GM12878 (cell line): Measurements from ENCODE around the gene KCNK4. TPM values are rescaled to one million over a fixed set of nuclear protein-coding genes. Genes with fewer than 3 reads are reported as not detected.
A peak's percentile ranks its signal among the peaks of the same experiment; 100 is the strongest.

Experiments
- BACH1 ChIP-seq: fragments of 450-650 bp; IDR thresholded peaks from 2 replicates; pipeline ENCODE4 v1.6.1; 2017; ENCODE audit warnings: mild to moderate bottlenecking, borderline replicate concordance
- CREB1 ChIP-seq: IDR thresholded peaks from 2 replicates; pipeline ENCODE4 v1.6.1; 2012; ENCODE audit warnings: low read depth, mild to moderate bottlenecking, inconsistent platforms
- E2F4 ChIP-seq: IDR thresholded peaks from 2 replicates; pipeline ENCODE4 v1.6.1; 2012; ENCODE audit warnings: low read depth, low read length, improper control_type of control experiment
- GABPA ChIP-seq: IDR thresholded peaks from 2 replicates; pipeline ENCODE4 v1.6.1; 2014; ENCODE audit warnings: antibody characterized with exemption, low read depth, mild to moderate bottlenecking, inconsistent platforms
- HDGF ChIP-seq: fragments of 450-650 bp; IDR thresholded peaks from 2 replicates; pipeline ENCODE4 v1.6.1; 2016; ENCODE audit warnings: antibody characterized with exemption
- KDM1A ChIP-seq: fragments of 200-600 bp; sonication (generic); IDR thresholded peaks from 2 replicates; pipeline ENCODE4 v1.6.1; 2016; ENCODE audit warnings: borderline replicate concordance
- MEF2A ChIP-seq: IDR thresholded peaks from 2 replicates; pipeline ENCODE4 v1.6.1; 2011; ENCODE audit warnings: low read depth, mild to moderate bottlenecking, low read length, moderate library complexity; ENCODE audit not compliant: insufficient read depth
- NKRF ChIP-seq: fragments of 450-650 bp; conservative IDR thresholded peaks from 2 replicates; pipeline ENCODE4 v1.6.1; 2017; ENCODE audit warnings: mild to moderate bottlenecking, moderate library complexity
- POLR2A ChIP-seq: IDR thresholded peaks from 2 replicates; pipeline ENCODE4 v1.6.1; 2011; ENCODE audit warnings: low read depth, mild to moderate bottlenecking, low read length
- POU2F2 ChIP-seq: IDR thresholded peaks from 3 replicates; pipeline ENCODE4 v1.6.1; 2011; ENCODE audit warnings: low read depth, mild to moderate bottlenecking, low read length, borderline replicate concordance
- RFX5 ChIP-seq: IDR thresholded peaks from 2 replicates; pipeline ENCODE4 v1.6.1; 2011; ENCODE audit warnings: low read depth, low read length, improper control_type of control experiment
- SIN3A ChIP-seq: IDR thresholded peaks from 2 replicates; pipeline ENCODE4 v1.6.1; 2012; ENCODE audit warnings: low read depth, low read length, improper control_type of control experiment
- SP1 ChIP-seq: IDR thresholded peaks from one replicate; pipeline ENCODE4 v1.6.1; 2011; ENCODE audit warnings: low read depth, low read length
- TCF12 ChIP-seq: IDR thresholded peaks from 2 replicates; pipeline ENCODE4 v1.6.1; 2011; ENCODE audit warnings: low read depth, mild to moderate bottlenecking, low read length
- WRNIP1 ChIP-seq: IDR thresholded peaks from 2 replicates; pipeline ENCODE4 v1.6.1; 2011; ENCODE audit warnings: low read depth, low read length, improper control_type of control experiment, borderline replicate concordance
- ZBTB11 ChIP-seq: fragments of 450-650 bp; formaldehyde crosslinking; IDR thresholded peaks from 2 replicates; pipeline ENCODE4 v1.5.0; 2022; ENCODE audit warnings: mild to moderate bottlenecking, missing genetic modification characterization
- polyA plus RNA-seq, 11 experiments: library from polyadenylated mRNA; depleted of rRNA in 4 of 11; unstranded in 6 of 11; stranded (reverse) in 5 of 11; fragments of >200 nt; fragmentation: Nextera tagmentation in 4 of 11; fragmentation: Illumina TruSeq in 1 of 11; extraction: Ambion mirVana in 4 of 11; extraction: Trizol in 1 of 11; gene quantifications; 1 replicate in 1 of 11; 2 replicates in 10 of 11; pipeline versions ENCODE4 v1.2.1 to v1.2.3, GENCODE V29; 2011 to 2016; ENCODE audit warnings: inconsistent platforms in 2 of 11, missing spikeins in 2 of 11, low read depth in 1 of 11
- total RNA-seq, 4 experiments: library from RNA; depleted of rRNA in 3 of 4; stranded (reverse); fragments of >200 nt in 3 of 4; fragmentation: Illumina TruSeq in 1 of 4; extraction: Trizol in 1 of 4; gene quantifications; 2 replicates each; pipeline versions ENCODE4 v1.2.1 to v1.2.3, GENCODE V29; 2013 to 2021

Gene KCNK4
- total and polyA plus RNA-seq, 10 of the 15 experiments (the other 5 are each of a cell fraction or from before 2014, with no cell fraction given): 0.04 TPM; not detected in 9

GRCh38 chr11:64305075-64305690 lies 14.1 kb downstream of the KCNK4 start, which contains the start of gene ESRRA (continued):
- TF ChIP-seq BACH1 (peak; percentile 19; the same call in 1 of the 2 replicates), MEF2A (no peak), ZBTB11 (no peak), E2F4 (peak; percentile 44; the same call in 1 of the 2 replicates), GABPA (no peak), SP1 (peak; percentile 52), POU2F2 (peak; percentile 58; the same call in 1 of the 3 replicates), CREB1 (peak; percentile 64), RFX5 (no peak), POLR2A (peak; percentile 74), WRNIP1 (no peak), NKRF (peak; percentile 89), HDGF (peak; percentile 99), SIN3A (peak; percentile 87; the same call in 1 of the 2 replicates), KDM1A (no peak), TCF12 (peak; percentile 23; the same call in 1 of the 2 replicates)
- TF ChIP-seq, all 136 proteins: peak for 21
